GM10847 (cell line): Measurements from ENCODE around the gene ADAMTS3.

ENCODE experiments used
- POLR2A ChIP-seq: IDR thresholded peaks from 2 replicates; pipeline ENCODE4 v1.6.1; 2011; ENCODE audit not compliant: insufficient read length; ENCODE audit errors: extremely low read depth

Gene ADAMTS3

GRCh38 chr4:72448231-72448630, 120.8 kb downstream of the ADAMTS3 start:
- TF ChIP-seq POLR2A: no peak

GRCh38 chr4:72446353-72447055, 122.5 kb downstream of the ADAMTS3 start:
- no peak for TF ChIP-seq POLR2A

- no peak for TF ChIP-seq POLR2A
These were observed 124.9 kb downstream of the ADAMTS3 start for GRCh38 chr4:72444092-72444491.

- no peak for TF ChIP-seq POLR2A
These were observed 126.3 kb downstream of the ADAMTS3 start for GRCh38 chr4:72442715-72443114.

GRCh38 chr4:72442147-72442546, 126.9 kb downstream of the ADAMTS3 start:
- TF ChIP-seq POLR2A: no peak

GRCh38 chr4:72440386-72440785, 128.6 kb downstream of the ADAMTS3 start:
- no peak for TF ChIP-seq POLR2A

- no peak for TF ChIP-seq POLR2A
These were observed 136.0 kb downstream of the ADAMTS3 start for GRCh38 chr4:72432975-72433374.

GRCh38 chr4:72432282-72432681, 136.7 kb downstream of the ADAMTS3 start:
- TF ChIP-seq POLR2A: no peak

GRCh38 chr4:72430988-72431387, 138.0 kb downstream of the ADAMTS3 start:
- no peak for TF ChIP-seq POLR2A

GRCh38 chr4:72430050-72430449, 139.0 kb downstream of the ADAMTS3 start:
- no peak for TF ChIP-seq POLR2A

- TF ChIP-seq POLR2A: no peak
These were observed 139.6 kb downstream of the ADAMTS3 start for GRCh38 chr4:72429397-72429889.

GRCh38 chr4:72427057-72427456, 142.0 kb downstream of the ADAMTS3 start:
- no peak for TF ChIP-seq POLR2A

GRCh38 chr4:72424006-72424405, 145.0 kb downstream of the ADAMTS3 start:
- TF ChIP-seq POLR2A: no peak

GRCh38 chr4:72422416-72422815, 146.6 kb downstream of the ADAMTS3 start:
- no peak for TF ChIP-seq POLR2A

GRCh38 chr4:72418458-72418857, 150.6 kb downstream of the ADAMTS3 start:
- no peak for TF ChIP-seq POLR2A

- no peak for TF ChIP-seq POLR2A
These were observed 158.9 kb downstream of the ADAMTS3 start for GRCh38 chr4:72410158-72410557.

- TF ChIP-seq POLR2A: no peak
These were observed 160.5 kb downstream of the ADAMTS3 start for GRCh38 chr4:72408568-72408967.

- no peak for TF ChIP-seq POLR2A
These were observed 163.6 kb downstream of the ADAMTS3 start for GRCh38 chr4:72405417-72405816.

- TF ChIP-seq POLR2A: no peak
These were observed 171.7 kb downstream of the ADAMTS3 start for GRCh38 chr4:72397314-72397713.
